ENCODE measurements around the gene CBX1. TPM values are rescaled to one million over a fixed set of nuclear protein-coding genes. Genes with fewer than 3 reads are reported as not detected.
"Not testable (repeated sequence)": the region's sequence is repeated elsewhere in the genome, so short reads cannot be mapped to it uniquely, and the experiment has no call there.

Gene CBX1
- total and polyA plus RNA-seq, 7 experiments from 2014 or later = 16.4 to 56.7 (median 26.1) TPM

DNA sequence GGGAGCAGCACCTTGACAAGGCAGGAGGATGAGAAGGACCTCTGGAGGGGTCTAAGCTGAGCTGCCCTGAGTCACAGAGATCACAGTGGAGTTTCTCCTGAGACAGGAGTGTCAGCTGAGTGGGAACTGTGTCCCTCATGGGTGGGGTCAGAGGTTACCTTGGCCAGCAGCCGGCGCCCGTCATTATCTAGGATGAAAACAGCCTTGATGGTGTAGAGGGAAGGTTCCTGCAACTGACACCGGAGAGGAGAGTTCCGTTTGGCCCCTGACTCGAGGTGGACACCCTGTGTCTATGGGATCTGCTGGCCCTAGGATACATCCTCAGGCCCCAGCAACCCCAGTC, 64.6 kb downstream of the CBX1 start:
- peak overlapping the region; percentile 67 for H3K4me3 ChIP-seq (ENCODE audit: low read length)
- H3K36me3 Mint-ChIP-seq = peaks cover 0 to 4% (median 0%) of the 10 kb centered on the region in 5 donors
- H3K27ac Mint-ChIP-seq = no peak overlapping the region
- intact Hi-C loops (cut with micrococcal nuclease) = loop anchor here (1.0 kb wide), 4 partner anchors 10 to 38 kb away; partner anchors contain the start of gene NFE2L1 (in 2 of the 2)
- ChIA-PET POLR2A (interaction anchor here (0.8 to 3.4 kb wide), 5 partner anchors 8 to 35 kb away, joined by 3 to 26 read pairs (median 3); partner anchors contain the start of gene NFE2L1), CTCF (interaction anchor here (0.6 to 2.2 kb wide), 7 partner anchors 9 to 88 kb away, joined by 3 to 13 read pairs (median 7); no protein-coding TSS in a partner anchor)
- peaks cover 0 to 3% of the 10 kb centered on the region in 2 donors for H3K4me1 ChIP-seq (ENCODE audit: control insufficient read depth in 2 of 2, insufficient read depth in 2 of 2, low read length in 2 of 2)
- peaks cover 8 to 61% (median 29%) of the 10 kb centered on the region in 5 donors for H3K27me3 Mint-ChIP-seq
- H3K27me3 ChIP-seq (ENCODE audit: control insufficient read depth in 2 of 2, insufficient read depth in 2 of 2, low read length in 2 of 2) = peaks cover 5 to 6% of the 10 kb centered on the region in 2 donors
- H3K4me3 Mint-ChIP-seq = peak overlapping the region; percentile 76 to 88 (median 83)
- no peaks in the 10 kb centered on the region for H3K9me3 ChIP-seq (ENCODE audit: control insufficient read depth in 2 of 3, low read length in 3 of 3)
- H3K9me3 Mint-ChIP-seq = no peaks in the 10 kb centered on the region
- no peak overlapping the region for H3K27ac ChIP-seq (ENCODE audit: low read depth, low read length)
- no peaks in the 10 kb centered on the region for H3K36me3 ChIP-seq (ENCODE audit: control insufficient read depth in 2 of 3, insufficient read depth in 3 of 3, low read length in 3 of 3)
- H3K4me1 Mint-ChIP-seq = peaks cover 0 to 16% (median 12%) of the 10 kb centered on the region in 7 donors
- DNase-seq = no peak
- no peak for ATAC-seq

GRCh38 chr17:48034734-48035133, 66.5 kb downstream of the CBX1 start:
- CTCF ChIA-PET = interaction anchor here (0.7 kb wide), 1 partner anchor 70 kb away, joined by 4 read pairs; no protein-coding TSS in a partner anchor
- H3K9me3 Mint-ChIP-seq; H3K9me3 ChIP-seq (ENCODE audit: control insufficient read depth in 2 of 3, low read length in 3 of 3); H3K4me3 ChIP-seq (ENCODE audit: low read length); intact Hi-C loops (cut with micrococcal nuclease); H3K4me1 ChIP-seq (ENCODE audit: control insufficient read depth in 2 of 2, insufficient read depth in 2 of 2, low read length in 2 of 2); H3K4me3 Mint-ChIP-seq; H3K36me3 Mint-ChIP-seq; H3K36me3 ChIP-seq (ENCODE audit: control insufficient read depth in 2 of 3, insufficient read depth in 3 of 3, low read length in 3 of 3); H3K27ac Mint-ChIP-seq; ATAC-seq; DNase-seq; H3K27me3 ChIP-seq (ENCODE audit: control insufficient read depth in 2 of 2, insufficient read depth in 2 of 2, low read length in 2 of 2); H3K27ac ChIP-seq (ENCODE audit: low read depth, low read length): not testable (repeated sequence)
- H3K4me1 Mint-ChIP-seq = peaks cover 0 to 16% (median 12%) of the 10 kb centered on the region in 7 donors
- POLR2A ChIA-PET = interaction anchor here (0.7 kb wide), 1 partner anchor 1933 kb away, joined by 3 read pairs; no protein-coding TSS in a partner anchor
- H3K27me3 Mint-ChIP-seq = peaks cover 18 to 69% (median 29%) of the 10 kb centered on the region in 5 donors

GRCh38 chr17:48031966-48032365, 69.3 kb downstream of the CBX1 start:
- Mint-ChIP-seq H3K4me1 (peaks cover 1 to 8% (median 5%) of the 10 kb centered on the region in 7 donors), H3K4me3 (no peak overlapping the region), H3K27me3 (peaks cover 22 to 56% (median 29%) of the 10 kb centered on the region in 5 donors), H3K27ac (no peak overlapping the region), H3K9me3 (peaks cover 0 to 2% (median 0%) of the 10 kb centered on the region in 11 donors), H3K36me3 (no peaks in the 10 kb centered on the region)
- ChIA-PET POLR2A (no interaction called here), CTCF (interaction anchor here (0.7 to 1.5 kb wide), 2 partner anchors 43 to 122 kb away, joined by 4 to 5 read pairs; no protein-coding TSS in a partner anchor)
- H3K36me3 ChIP-seq (ENCODE audit: control insufficient read depth in 2 of 3, insufficient read depth in 3 of 3, low read length in 3 of 3) = no peaks in the 10 kb centered on the region
- no peaks in the 10 kb centered on the region for H3K4me1 ChIP-seq (ENCODE audit: control insufficient read depth in 2 of 2, insufficient read depth in 2 of 2, low read length in 2 of 2)
- no peak for ATAC-seq
- no peaks in the 10 kb centered on the region for H3K9me3 ChIP-seq (ENCODE audit: control insufficient read depth in 2 of 3, low read length in 3 of 3)
- no peak overlapping the region for H3K4me3 ChIP-seq (ENCODE audit: low read length)
- DNase-seq = no peak
- intact Hi-C loops (cut with micrococcal nuclease) = no loop called here
- peaks cover 0 to 6% of the 10 kb centered on the region in 2 donors for H3K27me3 ChIP-seq (ENCODE audit: control insufficient read depth in 2 of 2, insufficient read depth in 2 of 2, low read length in 2 of 2)
- H3K27ac ChIP-seq (ENCODE audit: low read depth, low read length) = no peak overlapping the region

GRCh38 chr17:48030531-48030930, 70.7 kb downstream of the CBX1 start:
- Histone ChIP-seq H3K9me3 (ENCODE audit: control insufficient read depth in 2 of 3, low read length in 3 of 3) (no peaks in the 10 kb centered on the region), H3K4me1 (ENCODE audit: control insufficient read depth in 2 of 2, insufficient read depth in 2 of 2, low read length in 2 of 2) (peaks cover 0 to 12% of the 10 kb centered on the region in 2 donors), H3K27ac (ENCODE audit: low read depth, low read length) (no peak overlapping the region), H3K4me3 (ENCODE audit: low read length) (no peak overlapping the region), H3K27me3 (ENCODE audit: control insufficient read depth in 2 of 2, insufficient read depth in 2 of 2, low read length in 2 of 2) (no peaks in the 10 kb centered on the region), H3K36me3 (ENCODE audit: control insufficient read depth in 2 of 3, insufficient read depth in 3 of 3, low read length in 3 of 3) (no peaks in the 10 kb centered on the region)
- CTCF ChIA-PET = interaction anchor here (0.5 to 1.3 kb wide), 6 partner anchors 17 to 646 kb away, joined by 3 to 5 read pairs (median 4); no protein-coding TSS in a partner anchor
- intact Hi-C loops (cut with micrococcal nuclease) = no loop called here
- Mint-ChIP-seq H3K9me3 (peaks cover 0 to 2% (median 0%) of the 10 kb centered on the region in 11 donors), H3K4me1 (peaks cover 6 to 15% (median 12%) of the 10 kb centered on the region in 7 donors), H3K27ac (peak overlapping the region in 2 of 9 donors; percentile 14 to 31), H3K4me3 (no peak overlapping the region), H3K36me3 (no peaks in the 10 kb centered on the region), H3K27me3 (peaks cover 23 to 46% (median 29%) of the 10 kb centered on the region in 5 donors)
- POLR2A ChIA-PET = interaction anchor here (0.6 kb wide), 1 partner anchor 17 kb away, joined by 4 read pairs; no protein-coding TSS in a partner anchor
- ATAC-seq (no peak), DNase-seq (no peak)

DNA sequence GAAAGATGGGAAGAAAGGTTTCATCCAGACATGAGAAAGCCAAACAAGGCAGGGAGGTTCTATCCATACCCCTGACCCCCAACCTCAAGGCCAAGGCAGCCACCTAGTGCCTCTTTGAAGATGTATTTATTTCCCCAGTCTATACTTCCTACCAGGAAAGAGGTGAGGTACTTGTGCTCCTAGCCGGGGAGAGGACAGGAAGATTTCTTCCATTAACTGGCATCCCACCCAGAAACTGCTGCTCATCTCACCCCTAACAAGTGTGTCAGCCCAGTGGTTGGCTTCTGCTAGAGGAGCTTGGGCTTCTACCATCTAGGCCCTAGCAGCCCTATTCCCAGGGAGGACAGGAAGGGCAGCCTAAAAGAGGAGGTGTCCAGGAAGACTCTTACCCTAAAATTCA, 72.5 kb downstream of the CBX1 start:
- H3K4me3 ChIP-seq (ENCODE audit: low read length) = no peak overlapping the region
- no peak for DNase-seq
- Mint-ChIP-seq H3K27ac (no peak overlapping the region), H3K4me1 (peaks cover 20 to 29% (median 24%) of the 10 kb centered on the region in 7 donors), H3K36me3 (no peaks in the 10 kb centered on the region), H3K9me3 (peaks cover 0 to 2% (median 0%) of the 10 kb centered on the region in 11 donors), H3K4me3 (no peak overlapping the region), H3K27me3 (peaks cover 27 to 43% (median 40%) of the 10 kb centered on the region in 5 donors)
- peaks cover 0 to 8% of the 10 kb centered on the region in 2 donors for H3K27me3 ChIP-seq (ENCODE audit: control insufficient read depth in 2 of 2, insufficient read depth in 2 of 2, low read length in 2 of 2)
- POLR2A ChIA-PET = interaction anchor here (1.4 kb wide), 2 partner anchors 17 to 27 kb away, joined by 3 read pairs; no protein-coding TSS in a partner anchor
- no peak overlapping the region for H3K27ac ChIP-seq (ENCODE audit: low read depth, low read length)
- intact Hi-C loops (cut with micrococcal nuclease) = loop anchor here (5.0 to 10.0 kb wide), 5 partner anchors 306 to 1006 kb away; no protein-coding TSS in a partner anchor
- H3K36me3 ChIP-seq (ENCODE audit: control insufficient read depth in 2 of 3, insufficient read depth in 3 of 3, low read length in 3 of 3) = no peaks in the 10 kb centered on the region
- ATAC-seq = no peak
- CTCF ChIA-PET = interaction anchor here (1.6 to 4.6 kb wide), 2 partner anchors 46 to 52 kb away, joined by 5 to 66 read pairs; no protein-coding TSS in a partner anchor
- H3K4me1 ChIP-seq (ENCODE audit: control insufficient read depth in 2 of 2, insufficient read depth in 2 of 2, low read length in 2 of 2) = peaks cover 5 to 21% of the 10 kb centered on the region in 2 donors
- H3K9me3 ChIP-seq (ENCODE audit: control insufficient read depth in 2 of 3, low read length in 3 of 3) = no peaks in the 10 kb centered on the region

- peaks cover 0 to 2% (median 0%) of the 10 kb centered on the region in 11 donors for H3K9me3 Mint-ChIP-seq
- Histone ChIP-seq H3K27me3 (ENCODE audit: control insufficient read depth in 2 of 2, insufficient read depth in 2 of 2, low read length in 2 of 2) (peaks cover 0 to 11% of the 10 kb centered on the region in 2 donors), H3K27ac (ENCODE audit: low read depth, low read length) (no peak overlapping the region), H3K4me3 (ENCODE audit: low read length) (no peak overlapping the region), H3K36me3 (ENCODE audit: control insufficient read depth in 2 of 3, insufficient read depth in 3 of 3, low read length in 3 of 3) (no peaks in the 10 kb centered on the region), H3K9me3 (ENCODE audit: control insufficient read depth in 2 of 3, low read length in 3 of 3) (no peaks in the 10 kb centered on the region), H3K4me1 (ENCODE audit: control insufficient read depth in 2 of 2, insufficient read depth in 2 of 2, low read length in 2 of 2) (peaks cover 9 to 26% of the 10 kb centered on the region in 2 donors)
- H3K4me3 Mint-ChIP-seq = peak overlapping the region in 1 of 10 donors; percentile 9
- DNase-seq (no peak), ATAC-seq (no peak)
- H3K4me1 Mint-ChIP-seq = peaks cover 23 to 37% (median 32%) of the 10 kb centered on the region in 7 donors
- ChIA-PET POLR2A (interaction anchor here (0.7 to 2.8 kb wide), 6 partner anchors 10 to 63 kb away, joined by 3 to 14 read pairs (median 3); partner anchors contain the start of gene COPZ2), CTCF (interaction anchor here (0.6 to 4.6 kb wide), 12 partner anchors 9 to 566 kb away, joined by 3 to 66 read pairs (median 6); partner anchors contain the start of genes HOXB5 and NFE2L1)
- H3K36me3 Mint-ChIP-seq = no peaks in the 10 kb centered on the region
- peaks cover 24 to 48% (median 38%) of the 10 kb centered on the region in 5 donors for H3K27me3 Mint-ChIP-seq
- intact Hi-C loops (cut with micrococcal nuclease) = loop anchor here (5.0 to 10.0 kb wide), 5 partner anchors 307 to 1007 kb away; no protein-coding TSS in a partner anchor
- no peak overlapping the region for H3K27ac Mint-ChIP-seq
Measured at GRCh38 chr17:48027322-48027981, 73.8 kb downstream of the CBX1 start.

Measured in naive thymus-derived CD4-positive, alpha-beta T cell (primary cell).